ENCODE data around the gene CWH43. TPM values are rescaled to one million over a fixed set of nuclear protein-coding genes. Genes with fewer than 3 reads are reported as not detected.
"Not testable (repeated sequence)": the region's sequence is repeated elsewhere in the genome, so short reads cannot be mapped to it uniquely, and the experiment has no call there.

The CWH43 gene
- total RNA-seq, 1 experiment from 2014 or later = not detected

GRCh38 chr4:49002931-49003330 lies 16.9 kb downstream of the CWH43 start:
- no peak for DNase-seq
- no peaks in the 10 kb centered on the region for H3K79me2 ChIP-seq (ENCODE audit: low read length)
- H3K36me3 ChIP-seq (ENCODE audit: insufficient read depth, low read length) = no peaks in the 10 kb centered on the region
- no peak overlapping the region for H3K9ac ChIP-seq (ENCODE audit: low read length)
- H2AFZ ChIP-seq (ENCODE audit: low read length) = no peak overlapping the region
- H3K9me2 ChIP-seq (replicated peaks; ENCODE audit: insufficient read depth, low read length) = no peaks in the 10 kb centered on the region
- no peaks in the 10 kb centered on the region for H4K20me1 ChIP-seq (ENCODE audit: insufficient read depth, low read depth, low read length)
- H3K4me3 ChIP-seq (ENCODE audit: low read length) = no peak overlapping the region
- H3K4me2 ChIP-seq (ENCODE audit: low read depth, low read length, poor library complexity, severe bottlenecking) = no peak overlapping the region
- H3K27ac ChIP-seq (ENCODE audit: low read length) = no peak overlapping the region
- H3K9me3 ChIP-seq (ENCODE audit: low read length) = no peaks in the 10 kb centered on the region
- H3K27me3 ChIP-seq (ENCODE audit: low read length) = no peaks in the 10 kb centered on the region
- H3K4me1 ChIP-seq (ENCODE audit: low read length) = no peaks in the 10 kb centered on the region

- H3K27me3 ChIP-seq (ENCODE audit: low read length) = no peaks in the 10 kb centered on the region
- no peak overlapping the region for H3K27ac ChIP-seq (ENCODE audit: low read length)
- no peaks in the 10 kb centered on the region for H3K79me2 ChIP-seq (ENCODE audit: low read length)
- H4K20me1 ChIP-seq (ENCODE audit: insufficient read depth, low read depth, low read length) = no peaks in the 10 kb centered on the region
- no peak overlapping the region for H3K4me3 ChIP-seq (ENCODE audit: low read length)
- DNase-seq = no peak
- H3K4me1 ChIP-seq (ENCODE audit: low read length) = no peaks in the 10 kb centered on the region
- H3K9ac ChIP-seq (ENCODE audit: low read length) = no peak overlapping the region
- no peak overlapping the region for H3K4me2 ChIP-seq (ENCODE audit: low read depth, low read length, poor library complexity, severe bottlenecking)
- H3K9me3 ChIP-seq (ENCODE audit: low read length) = no peaks in the 10 kb centered on the region
- H2AFZ ChIP-seq (ENCODE audit: low read length) = no peak overlapping the region
- H3K36me3 ChIP-seq (ENCODE audit: insufficient read depth, low read length) = no peaks in the 10 kb centered on the region
- H3K9me2 ChIP-seq (replicated peaks; ENCODE audit: insufficient read depth, low read length) = no peaks in the 10 kb centered on the region
These were observed 32.7 kb downstream of the CWH43 start for GRCh38 chr4:49018718-49019295.

DNA sequence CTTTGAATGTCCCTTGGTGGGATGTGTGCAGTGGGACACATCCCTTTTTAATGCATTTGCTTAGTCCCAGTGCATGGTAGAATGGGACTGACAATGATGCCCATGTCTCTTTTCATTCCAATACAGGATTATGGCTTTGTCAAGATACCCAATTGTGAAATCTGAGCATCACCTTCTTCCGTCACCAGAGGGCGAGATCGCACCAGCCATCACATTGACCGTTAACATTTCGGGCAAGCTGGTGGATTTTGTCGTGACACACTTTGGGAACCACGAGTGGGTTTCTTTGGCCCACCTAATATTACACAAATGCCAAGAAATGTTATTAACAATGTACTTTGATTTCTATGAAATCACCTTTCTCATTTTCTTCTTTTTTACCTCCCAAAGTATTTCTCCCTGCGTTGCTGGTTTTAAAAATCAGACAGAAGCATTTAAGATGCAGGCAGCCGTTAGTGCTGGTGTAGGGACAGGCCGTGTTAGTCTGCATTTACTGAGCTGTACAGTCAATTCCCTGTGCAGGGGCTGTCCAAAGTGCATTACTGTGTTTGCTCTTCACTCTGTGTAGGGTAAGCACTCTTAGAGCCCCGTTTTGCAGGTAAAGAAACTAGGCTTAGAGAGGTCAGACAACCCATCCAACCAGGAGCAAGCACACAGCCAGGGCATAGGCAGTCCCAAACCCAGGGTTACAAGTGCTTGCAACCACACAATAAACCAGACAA lies 46.5 kb downstream of the CWH43 start:
- no peaks in the 10 kb centered on the region for H3K36me3 ChIP-seq (ENCODE audit: insufficient read depth, low read length)
- peaks cover 8% of the 10 kb centered on the region; the same call in 1 of the 2 replicates for H3K4me1 ChIP-seq (ENCODE audit: low read length)
- no peaks in the 10 kb centered on the region for H3K27me3 ChIP-seq (ENCODE audit: low read length)
- no peaks in the 10 kb centered on the region for H4K20me1 ChIP-seq (ENCODE audit: insufficient read depth, low read depth, low read length)
- no peak overlapping the region for H3K4me2 ChIP-seq (ENCODE audit: low read depth, low read length, poor library complexity, severe bottlenecking)
- no peaks in the 10 kb centered on the region for H3K79me2 ChIP-seq (ENCODE audit: low read length)
- H3K9me2 ChIP-seq (replicated peaks; ENCODE audit: insufficient read depth, low read length) = no peaks in the 10 kb centered on the region
- H3K27ac ChIP-seq (ENCODE audit: low read length) = no peak overlapping the region
- no peak overlapping the region for H3K4me3 ChIP-seq (ENCODE audit: low read length)
- H2AFZ ChIP-seq (ENCODE audit: low read length) = no peak overlapping the region
- DNase-seq = peak; percentile 75
- H3K9me3 ChIP-seq (ENCODE audit: low read length) = no peaks in the 10 kb centered on the region
- no peak overlapping the region for H3K9ac ChIP-seq (ENCODE audit: low read length)

- H2AFZ ChIP-seq (ENCODE audit: low read length) = no peak overlapping the region
- H3K27ac ChIP-seq (ENCODE audit: low read length) = no peak overlapping the region
- H3K9me3 ChIP-seq (ENCODE audit: low read length) = no peaks in the 10 kb centered on the region
- H3K4me1 ChIP-seq (ENCODE audit: low read length) = 0 out of 2 replicates have a peak, but pooled peaks cover 3% of the 10 kb centered on the region
- H3K9ac ChIP-seq (ENCODE audit: low read length) = no peak overlapping the region
- H3K4me2 ChIP-seq (ENCODE audit: low read depth, low read length, poor library complexity, severe bottlenecking) = peak overlapping the region; percentile 4
- peak; percentile 42 for DNase-seq
- no peaks in the 10 kb centered on the region for H3K27me3 ChIP-seq (ENCODE audit: low read length)
- no peak overlapping the region for H3K4me3 ChIP-seq (ENCODE audit: low read length)
- no peaks in the 10 kb centered on the region for H3K9me2 ChIP-seq (replicated peaks; ENCODE audit: insufficient read depth, low read length)
- no peaks in the 10 kb centered on the region for H4K20me1 ChIP-seq (ENCODE audit: insufficient read depth, low read depth, low read length)
- no peaks in the 10 kb centered on the region for H3K36me3 ChIP-seq (ENCODE audit: insufficient read depth, low read length)
- H3K79me2 ChIP-seq (ENCODE audit: low read length) = no peaks in the 10 kb centered on the region
These were observed 50.5 kb downstream of the CWH43 start for GRCh38 chr4:49036528-49036927.

GRCh38 chr4:49044270-49044669 lies 58.2 kb downstream of the CWH43 start:
- Histone ChIP-seq H3K4me3 (ENCODE audit: low read length) (no peak overlapping the region), H3K9me3 (ENCODE audit: low read length) (no peaks in the 10 kb centered on the region), H3K79me2 (ENCODE audit: low read length) (no peaks in the 10 kb centered on the region), H3K9me2 (replicated peaks; ENCODE audit: insufficient read depth, low read length) (no peaks in the 10 kb centered on the region), H3K4me2 (ENCODE audit: low read depth, low read length, poor library complexity, severe bottlenecking) (no peak overlapping the region), H3K27me3 (ENCODE audit: low read length) (no peaks in the 10 kb centered on the region), H3K4me1 (ENCODE audit: low read length) (no peaks in the 10 kb centered on the region), H3K27ac (ENCODE audit: low read length) (no peak overlapping the region), H3K9ac (ENCODE audit: low read length) (no peak overlapping the region), H4K20me1 (ENCODE audit: insufficient read depth, low read depth, low read length) (no peaks in the 10 kb centered on the region), H2AFZ (ENCODE audit: low read length) (no peak overlapping the region), H3K36me3 (ENCODE audit: insufficient read depth, low read length) (no peaks in the 10 kb centered on the region)
- DNase-seq = no peak

DNA sequence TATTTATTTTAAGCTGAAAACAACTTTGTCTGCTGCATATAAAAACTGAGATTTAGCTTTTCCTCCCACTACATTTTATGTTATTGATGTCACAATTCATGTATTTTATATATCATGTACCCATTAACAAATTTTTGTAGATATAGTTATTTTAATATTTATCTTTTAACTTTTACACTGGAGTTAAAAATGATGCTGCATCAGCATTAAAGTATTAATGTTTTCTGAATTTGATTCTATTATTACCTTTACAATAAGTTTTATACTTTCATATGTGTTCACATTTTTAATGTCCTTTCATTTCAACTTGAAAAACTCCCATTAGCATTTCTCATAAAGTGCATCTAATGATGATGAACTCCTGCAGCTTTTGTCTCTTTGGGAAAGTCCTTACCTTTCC lies 72.2 kb downstream of the CWH43 start:
- Histone ChIP-seq H4K20me1 (ENCODE audit: insufficient read depth, low read depth, low read length) (no peaks in the 10 kb centered on the region), H3K79me2 (ENCODE audit: low read length) (no peaks in the 10 kb centered on the region), H3K27ac (ENCODE audit: low read length) (no peak overlapping the region), H2AFZ (ENCODE audit: low read length) (no peak overlapping the region), H3K36me3 (ENCODE audit: insufficient read depth, low read length) (no peaks in the 10 kb centered on the region), H3K9me3 (ENCODE audit: low read length) (peaks cover 4% of the 10 kb centered on the region; the same call in 1 of the 2 replicates), H3K4me2 (ENCODE audit: low read depth, low read length, poor library complexity, severe bottlenecking) (no peak overlapping the region), H3K9ac (ENCODE audit: low read length) (no peak overlapping the region), H3K4me3 (ENCODE audit: low read length) (no peak overlapping the region), H3K9me2 (replicated peaks; ENCODE audit: insufficient read depth, low read length) (no peaks in the 10 kb centered on the region), H3K4me1 (ENCODE audit: low read length) (no peaks in the 10 kb centered on the region), H3K27me3 (ENCODE audit: low read length) (no peaks in the 10 kb centered on the region)
- peak; percentile 16 for DNase-seq

GRCh38 chr4:49063670-49064069 lies 77.6 kb downstream of the CWH43 start:
- Histone ChIP-seq H3K4me2 (ENCODE audit: low read depth, low read length, poor library complexity, severe bottlenecking) (no peak overlapping the region), H3K79me2 (ENCODE audit: low read length) (no peaks in the 10 kb centered on the region), H3K27me3 (ENCODE audit: low read length) (no peaks in the 10 kb centered on the region), H3K4me3 (ENCODE audit: low read length) (no peak overlapping the region), H4K20me1 (ENCODE audit: insufficient read depth, low read depth, low read length) (no peaks in the 10 kb centered on the region), H2AFZ (ENCODE audit: low read length) (no peak overlapping the region), H3K9ac (ENCODE audit: low read length) (no peak overlapping the region), H3K36me3 (ENCODE audit: insufficient read depth, low read length) (no peaks in the 10 kb centered on the region), H3K4me1 (ENCODE audit: low read length) (no peaks in the 10 kb centered on the region), H3K27ac (ENCODE audit: low read length) (no peak overlapping the region), H3K9me2 (replicated peaks; ENCODE audit: insufficient read depth, low read length) (no peaks in the 10 kb centered on the region), H3K9me3 (ENCODE audit: low read length) (peaks cover 4% of the 10 kb centered on the region; the same call in 1 of the 2 replicates)
- DNase-seq = no peak

GRCh38 chr4:49072196-49072595 lies 86.1 kb downstream of the CWH43 start:
- H3K4me3 ChIP-seq (ENCODE audit: low read length); H2AFZ ChIP-seq (ENCODE audit: low read length); H3K4me2 ChIP-seq (ENCODE audit: low read depth, low read length, poor library complexity, severe bottlenecking); H3K9me2 ChIP-seq (replicated peaks; ENCODE audit: insufficient read depth, low read length); H3K27me3 ChIP-seq (ENCODE audit: low read length); H3K36me3 ChIP-seq (ENCODE audit: insufficient read depth, low read length); H4K20me1 ChIP-seq (ENCODE audit: insufficient read depth, low read depth, low read length); DNase-seq; H3K79me2 ChIP-seq (ENCODE audit: low read length); H3K9ac ChIP-seq (ENCODE audit: low read length); H3K27ac ChIP-seq (ENCODE audit: low read length); H3K4me1 ChIP-seq (ENCODE audit: low read length); H3K9me3 ChIP-seq (ENCODE audit: low read length): not testable (repeated sequence)

Measured in Karpas-422 (cell line).